Measurements from ENCODE around the gene HLA-DRA.
A peak's percentile ranks its signal among the peaks of the same experiment; 100 is the strongest.

DNA sequence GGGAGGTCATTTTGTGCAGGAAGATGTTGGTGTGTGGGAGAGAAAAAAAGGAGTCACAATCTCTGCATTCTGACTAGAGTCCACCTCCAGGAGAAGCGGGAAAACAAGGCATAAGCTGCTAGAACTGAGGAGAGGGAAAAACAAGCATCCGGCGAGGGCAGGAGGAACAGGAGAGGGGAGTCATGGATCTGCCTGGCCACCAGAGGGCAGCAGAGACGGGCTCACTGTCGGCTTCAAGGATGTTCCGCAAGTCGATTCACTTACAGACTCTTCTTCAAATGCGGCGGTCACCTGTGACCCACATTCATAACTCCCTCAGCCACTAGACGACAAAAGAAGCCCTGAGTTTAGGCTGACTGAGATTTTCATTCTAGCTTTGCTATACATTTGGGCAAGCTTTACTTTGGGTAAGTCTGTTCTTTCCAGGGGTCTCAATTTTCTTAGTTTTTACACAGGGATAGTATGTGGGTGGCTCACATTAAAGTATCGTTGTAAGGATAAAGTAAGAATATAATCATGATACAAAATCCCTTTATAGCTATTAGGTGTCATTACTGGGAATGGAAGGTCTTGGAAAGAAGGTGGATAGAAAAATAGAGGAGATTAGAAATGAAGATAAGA lies 26.1 kb upstream of the HLA-DRA start:
- TF ChIP-seq POLR3G (IDR thresholded peaks at IDR 0.05; ENCODE audit: extremely low read depth, insufficient read length, insufficient replicate concordance) (no peak), ESRRA (IDR thresholded peaks at IDR 0.05; ENCODE audit: borderline replicate concordance, low read depth) (no peak), ZNF174 (CRISPR knock-in tag; IDR thresholded peaks at IDR 0.05) (no peak), SP1 (CRISPR knock-in tag; IDR thresholded peaks at IDR 0.05) (no peak), JUNB (CRISPR knock-in tag; conservative IDR thresholded peaks at IDR 0.05) (no peak), TEAD1 (CRISPR knock-in tag; IDR thresholded peaks at IDR 0.05) (no peak), YBX1 (IDR thresholded peaks at IDR 0.05) (no peak), ETS2 (tag; IDR thresholded peaks at IDR 0.05; ENCODE audit: borderline replicate concordance, poor library complexity, severe bottlenecking) (no peak)
- TF ChIP-seq, protein P1, sequence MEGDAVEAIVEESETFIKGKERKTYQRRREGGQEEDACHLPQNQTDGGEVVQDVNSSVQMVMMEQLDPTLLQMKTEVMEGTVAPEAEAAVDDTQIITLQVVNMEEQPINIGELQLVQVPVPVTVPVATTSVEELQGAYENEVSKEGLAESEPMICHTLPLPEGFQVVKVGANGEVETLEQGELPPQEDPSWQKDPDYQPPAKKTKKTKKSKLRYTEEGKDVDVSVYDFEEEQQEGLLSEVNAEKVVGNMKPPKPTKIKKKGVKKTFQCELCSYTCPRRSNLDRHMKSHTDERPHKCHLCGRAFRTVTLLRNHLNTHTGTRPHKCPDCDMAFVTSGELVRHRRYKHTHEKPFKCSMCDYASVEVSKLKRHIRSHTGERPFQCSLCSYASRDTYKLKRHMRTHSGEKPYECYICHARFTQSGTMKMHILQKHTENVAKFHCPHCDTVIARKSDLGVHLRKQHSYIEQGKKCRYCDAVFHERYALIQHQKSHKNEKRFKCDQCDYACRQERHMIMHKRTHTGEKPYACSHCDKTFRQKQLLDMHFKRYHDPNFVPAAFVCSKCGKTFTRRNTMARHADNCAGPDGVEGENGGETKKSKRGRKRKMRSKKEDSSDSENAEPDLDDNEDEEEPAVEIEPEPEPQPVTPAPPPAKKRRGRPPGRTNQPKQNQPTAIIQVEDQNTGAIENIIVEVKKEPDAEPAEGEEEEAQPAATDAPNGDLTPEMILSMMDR (IDR thresholded peaks at IDR 0.05 in 2 of 3, conservative IDR thresholded peaks at IDR 0.05 in 1 of 3; ENCODE audit: insufficient read depth in 2 of 3, low read depth in 1 of 3, low read length in 3 of 3) = peak; percentile 89 to 95 (median 94)
- TF ChIP-seq, protein P2, sequence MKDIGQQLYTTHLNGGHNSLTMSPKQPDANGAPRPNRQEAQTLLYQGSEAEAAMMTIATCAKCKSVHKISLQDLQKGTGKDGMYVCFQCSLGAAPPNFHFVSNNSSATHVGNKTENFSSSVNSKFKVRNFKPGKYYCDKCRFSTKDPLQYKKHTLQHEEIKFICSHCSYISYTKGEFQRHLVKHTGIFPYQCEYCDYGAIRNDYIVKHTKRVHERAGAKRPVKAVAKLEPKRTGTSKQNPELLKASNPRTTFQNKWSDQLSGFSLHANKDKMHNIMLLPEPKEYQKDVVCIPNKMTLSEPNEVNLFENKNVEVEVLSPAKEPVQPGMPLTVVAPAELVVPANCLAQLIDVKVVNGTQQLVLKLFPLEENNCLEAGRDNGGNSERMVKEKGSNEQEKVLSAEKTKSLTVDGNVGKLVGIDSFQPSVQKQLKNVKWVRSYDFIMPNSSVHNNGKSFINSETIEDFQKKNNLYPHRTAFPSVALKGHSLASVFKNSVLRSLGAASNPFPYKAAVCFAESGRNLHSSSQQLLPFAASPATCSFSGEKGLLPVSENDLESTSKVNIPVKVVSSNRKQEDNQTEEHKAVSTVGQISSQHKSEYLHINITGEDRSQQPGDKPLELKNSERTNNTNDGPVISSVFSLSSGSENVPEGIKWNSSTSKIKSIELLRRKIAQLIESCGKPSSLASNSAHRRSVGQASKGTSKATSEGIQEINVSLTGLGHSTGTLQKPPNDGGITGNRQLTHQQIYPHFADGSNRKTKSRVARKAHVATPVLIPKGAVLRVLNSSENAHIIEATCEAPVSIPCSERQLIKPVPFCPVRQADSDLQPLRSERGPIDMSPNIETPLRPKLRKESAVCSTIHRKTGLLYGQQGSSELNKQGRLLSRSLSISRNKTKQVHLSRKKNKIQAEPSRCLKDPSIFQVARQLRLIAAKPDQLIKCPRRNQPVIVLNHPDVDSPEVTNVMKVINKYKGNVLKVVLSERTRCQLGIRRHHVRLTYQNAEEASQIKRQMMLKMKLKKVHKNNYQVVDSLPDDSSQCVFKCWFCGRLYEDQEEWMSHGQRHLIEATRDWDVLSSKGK (CRISPR knock-in tag; IDR thresholded peaks at IDR 0.05) = no peak
